Esophagus muscularis mucosa (tissue), 4 donors: Measurements from ENCODE around the gene ADIPOR1.

Experiments used
- CTCF ChIP-seq, 3 experiments: fragments of 200-600 bp in 2 of 3; fragments of 450-650 bp in 1 of 3; sonication (generic) in 2 of 3; IDR thresholded peaks; one replicate each; pipeline ENCODE4 v1.5.1; 2017 to 2019; ENCODE audit warnings: antibody characterized with exemption in 3 of 3, mild to moderate bottlenecking in 2 of 3, moderate library complexity in 1 of 3
- EP300 ChIP-seq: sonication (generic); formaldehyde crosslinking; IDR thresholded peaks from one replicate; pipeline ENCODE4 v1.6.1; 2017; ENCODE audit warnings: antibody characterized with exemption
- POLR2A ChIP-seq: fragments of 450-650 bp; IDR thresholded peaks from one replicate; pipeline ENCODE4 v1.6.1; 2017; ENCODE audit warnings: antibody characterized with exemption, moderate library complexity, mild to moderate bottlenecking, low read depth
- POLR2AphosphoS5 ChIP-seq, 2 donors: sonication (generic); formaldehyde crosslinking; IDR thresholded peaks; one replicate each; pipeline ENCODE4 v1.6.1; 2017; ENCODE audit warnings: antibody characterized with exemption in 2 of 2

- TF ChIP-seq EP300 (no peak), POLR2A (no peak), CTCF (IDR thresholded peaks at IDR 0.05) (no peak), POLR2AphosphoS5 (IDR thresholded peaks at IDR 0.05) (no peak)
Observed at GRCh38 chr1:202938287-202938925, 19.7 kb downstream of the ADIPOR1 start.
